Liver (tissue), 9 donors: ENCODE data around the gene B3GALNT2. TPM values are rescaled to one million over a fixed set of nuclear protein-coding genes. Genes with fewer than 3 reads are reported as not detected.

Experiments used
- DNase-seq: peaks from one replicate; pipeline ENCODE4 v3.0.0-alpha.2; 2017; ENCODE audit warnings: low spot score
- H3K27ac ChIP-seq, 2 donors: one replicate each; pipeline ENCODE4 v1.7.0; 2013; ENCODE audit warnings: inconsistent platforms in 2 of 2, low read length in 2 of 2, control low read depth in 1 of 2, low read depth in 1 of 2, mild to moderate bottlenecking in 1 of 2
- H3K27me3 ChIP-seq, 4 donors: one replicate each; pipeline versions ENCODE4 v1.6.1 to v1.7.0; 2013; ENCODE audit warnings: low read length in 3 of 4, inconsistent platforms in 1 of 4, mild to moderate bottlenecking in 1 of 4, moderate library complexity in 1 of 4; ENCODE audit not compliant: control insufficient read depth in 4 of 4, insufficient read depth in 4 of 4
- H3K36me3 ChIP-seq, 4 donors: one replicate each; pipeline versions ENCODE4 v1.6.1 to v1.7.0; 2013; ENCODE audit warnings: low read length in 3 of 4, mild to moderate bottlenecking in 3 of 4, low read depth in 1 of 4, moderate library complexity in 1 of 4; ENCODE audit not compliant: control insufficient read depth in 4 of 4, insufficient read depth in 3 of 4
- H3K4me1 ChIP-seq, 4 donors: one replicate each; pipeline versions ENCODE4 v1.6.1 to v1.7.0; 2013; ENCODE audit warnings: low read length in 3 of 4, mild to moderate bottlenecking in 3 of 4, moderate library complexity in 1 of 4; ENCODE audit not compliant: control insufficient read depth in 4 of 4, insufficient read depth in 4 of 4
- H3K4me3 ChIP-seq, 3 donors: one replicate each; pipeline versions ENCODE4 v1.6.1 to v1.7.0; 2013; ENCODE audit warnings: low read length in 3 of 3, control low read depth in 1 of 3, low read depth in 1 of 3, mild to moderate bottlenecking in 1 of 3
- H3K9ac ChIP-seq, 2 donors: one replicate each; pipeline ENCODE4 v1.7.0; 2013; ENCODE audit warnings: low read length in 2 of 2, mild to moderate bottlenecking in 2 of 2, moderate library complexity in 2 of 2, control low read depth in 1 of 2, low read depth in 1 of 2
- H3K9me3 ChIP-seq, 4 donors: one replicate each; pipeline versions ENCODE4 v1.6.1 to v1.7.0; 2013; ENCODE audit warnings: low read length in 3 of 4; ENCODE audit not compliant: control insufficient read depth in 4 of 4
- ATF3 ChIP-seq: IDR thresholded peaks from 2 replicates; pipeline ENCODE4 v1.6.1; 2016; ENCODE audit warnings: antibody characterized with exemption
- CTCF ChIP-seq: fragments of 150-350 bp; IDR thresholded peaks from 2 replicates; pipeline ENCODE4 v1.5.1; 2017; ENCODE audit warnings: improper control_type of control experiment, low read depth, low read length; ENCODE audit not compliant: missing input control
- FOXA1 ChIP-seq: IDR thresholded peaks from 2 replicates; pipeline ENCODE4 v1.6.1; 2016; ENCODE audit warnings: antibody characterized with exemption
- FOXA2 ChIP-seq: IDR thresholded peaks from 2 replicates; pipeline ENCODE4 v1.6.1; 2016; ENCODE audit warnings: antibody characterized with exemption
- GABPA ChIP-seq, 2 donors: IDR thresholded peaks in 1 of 2; conservative IDR thresholded peaks in 1 of 2; 2 replicates each; pipeline ENCODE4 v1.6.1; 2016; ENCODE audit warnings: antibody characterized with exemption in 2 of 2, mild to moderate bottlenecking in 1 of 2, moderate library complexity in 1 of 2
- HNF4A ChIP-seq, 2 donors: conservative IDR thresholded peaks; 2 replicates each; pipeline ENCODE4 v1.6.1; 2016; ENCODE audit warnings: antibody characterized with exemption in 2 of 2, mild to moderate bottlenecking in 2 of 2
- HNF4G ChIP-seq: IDR thresholded peaks from 2 replicates; pipeline ENCODE4 v1.6.1; 2016; ENCODE audit warnings: antibody characterized with exemption
- JUND ChIP-seq, 2 donors: IDR thresholded peaks; 2 replicates each; pipeline ENCODE4 v1.6.1; 2016; ENCODE audit warnings: antibody characterized with exemption in 2 of 2
- MAX ChIP-seq: IDR thresholded peaks from 2 replicates; pipeline ENCODE4 v1.6.1; 2016; ENCODE audit warnings: antibody characterized with exemption
- NR2F2 ChIP-seq: IDR thresholded peaks from 2 replicates; pipeline ENCODE4 v1.6.1; 2016; ENCODE audit warnings: antibody characterized with exemption
- RAD21 ChIP-seq, 2 donors: IDR thresholded peaks; 2 replicates each; pipeline ENCODE4 v1.6.1; 2016; ENCODE audit warnings: antibody characterized with exemption in 2 of 2, mild to moderate bottlenecking in 2 of 2
- REST ChIP-seq: IDR thresholded peaks from 2 replicates; pipeline ENCODE4 v1.6.1; 2016; ENCODE audit warnings: antibody characterized with exemption, mild to moderate bottlenecking
- TAF1 ChIP-seq: conservative IDR thresholded peaks from 2 replicates; pipeline ENCODE4 v1.6.1; 2016; ENCODE audit warnings: antibody characterized with exemption, mild to moderate bottlenecking
- YY1 ChIP-seq: IDR thresholded peaks from 2 replicates; pipeline ENCODE4 v1.6.1; 2016; ENCODE audit warnings: antibody characterized with exemption, mild to moderate bottlenecking
- ZBTB33 ChIP-seq: IDR thresholded peaks from 2 replicates; pipeline ENCODE4 v1.6.1; 2016; ENCODE audit warnings: antibody characterized with exemption
- WGBS: extraction: QIAGEN DNeasy Blood & Tissue Kit; methylation state at CpG from one replicate; pipeline ENCODE4 v1.1.7; 2013; 5-methylcytosine and 5-hydroxymethylcytosine counted together
- polyA plus RNA-seq, 2 donors: library from polyadenylated mRNA; stranded (reverse) in 1 of 2; unstranded in 1 of 2; fragments of 200-250 nt in 1 of 2; fragments of >200 nt in 1 of 2; fragmentation: Nextera tagmentation in 1 of 2; extraction: Ambion mirVana in 1 of 2; gene quantifications; one replicate each; pipeline versions ENCODE4 v1.2.1 to v1.2.3, GENCODE V29; 2013 to 2015
- total RNA-seq, 2 donors: library from RNA; depleted of rRNA; stranded (reverse); fragments of >200 nt; gene quantifications; one replicate each; pipeline ENCODE4 v1.2.3, GENCODE V29; 2014
- donor health status: healthy.
- donor health status: healthy.
- donor health status: healthy.
- donor health status: healthy.
- donor health status: healthy.

B3GALNT2 gene
- total and polyA plus RNA-seq, 4 donors: 2.3 to 20.7 (median 7.1) TPM

GRCh38 chr1:235495030-235495429, 9.2 kb downstream of the B3GALNT2 start:
- H3K9me3 ChIP-seq: no peaks in the 10 kb centered on the region
- no peaks in the 10 kb centered on the region for H3K4me1 ChIP-seq
- TF ChIP-seq CTCF: no peak
- no peak for TF ChIP-seq TAF1
- no peak for TF ChIP-seq MAX
- no peak for TF ChIP-seq JUND (IDR thresholded peaks at IDR 0.05)
- no peak for TF ChIP-seq NR2F2
- no peak for TF ChIP-seq HNF4A (conservative IDR thresholded peaks at IDR 0.05)
- no peak for TF ChIP-seq ATF3
- TF ChIP-seq RAD21 (IDR thresholded peaks at IDR 0.05): no peak
- no peak for TF ChIP-seq FOXA2
- TF ChIP-seq REST: no peak
- TF ChIP-seq FOXA1: no peak
- H3K9ac ChIP-seq: no peak overlapping the region
- no peak overlapping the region for H3K4me3 ChIP-seq
- H3K27ac ChIP-seq: no peak overlapping the region
- no peaks in the 10 kb centered on the region for H3K27me3 ChIP-seq
- 99% methylated on average over 5 of the region's 5 CpGs for WGBS
- peaks cover 0 to 18% (median 8%) of the 10 kb centered on the region in 4 donors for H3K36me3 ChIP-seq
- DNase-seq: no peak

- WGBS: 95% methylated on average over 9 of the region's 9 CpGs
- Histone ChIP-seq H3K36me3 (peaks cover 0 to 18% (median 8%) of the 10 kb centered on the region in 4 donors), H3K9ac (no peak overlapping the region), H3K9me3 (no peaks in the 10 kb centered on the region), H3K4me1 (no peaks in the 10 kb centered on the region), H3K4me3 (no peak overlapping the region), H3K27ac (no peak overlapping the region), H3K27me3 (no peaks in the 10 kb centered on the region)
- TF ChIP-seq FOXA1 (no peak), ATF3 (no peak), HNF4G (no peak)
- no peak for DNase-seq
Observed at GRCh38 chr1:235494531-235494930, 9.7 kb downstream of the B3GALNT2 start.

GRCh38 chr1:235491644-235492043, 12.6 kb downstream of the B3GALNT2 start:
- H3K4me1 ChIP-seq: no peaks in the 10 kb centered on the region
- 93% methylated on average over 3 of the region's 3 CpGs for WGBS
- no peaks in the 10 kb centered on the region for H3K9me3 ChIP-seq
- H3K27ac ChIP-seq: no peak overlapping the region
- peaks cover 0 to 18% (median 9%) of the 10 kb centered on the region in 4 donors for H3K36me3 ChIP-seq
- no peak overlapping the region for H3K9ac ChIP-seq
- TF ChIP-seq GABPA (IDR thresholded peaks at IDR 0.05 in 1 of 2, conservative IDR thresholded peaks at IDR 0.05 in 1 of 2) (no peak), YY1 (no peak), HNF4A (conservative IDR thresholded peaks at IDR 0.05) (no peak), ZBTB33 (no peak), FOXA2 (no peak), FOXA1 (no peak), CTCF (no peak), HNF4G (no peak), JUND (IDR thresholded peaks at IDR 0.05) (no peak)
- H3K4me3 ChIP-seq: no peak overlapping the region
- no peaks in the 10 kb centered on the region for H3K27me3 ChIP-seq
- DNase-seq: no peak
